ENCODE measurements around the gene ACAA1. TPM values are rescaled to one million over a fixed set of nuclear protein-coding genes. Genes with fewer than 3 reads are reported as not detected.

ACAA1 gene
- total RNA-seq, 1 experiment from 2014 or later, result 44.3 TPM

- TF ChIP-seq CTCF (conservative IDR thresholded peaks at IDR 0.05), result no peak
- Histone ChIP-seq H3K18ac (ENCODE audit: insufficient read length, low read depth, low read length) (no peak overlapping the region), H4K20me1 (ENCODE audit: control insufficient read depth, insufficient read depth, insufficient read length) (no peaks in the 10 kb centered on the region), H3K79me1 (ENCODE audit: insufficient read depth, low read depth, low read length, poor library complexity, severe bottlenecking) (no peaks in the 10 kb centered on the region), H2BK12ac (ENCODE audit: insufficient read length, low read depth, low read length) (no peak overlapping the region), H3K14ac (ENCODE audit: insufficient read depth, low read length) (no peak overlapping the region), H3T11ph (ENCODE audit: low read length) (no peak overlapping the region), H3K9me3 (ENCODE audit: control insufficient read depth, low read depth, low read length) (no peaks in the 10 kb centered on the region), H2BK15ac (ENCODE audit: low read depth, low read length) (no peak overlapping the region), H3K23me2 (ENCODE audit: insufficient read length, low read depth, low read length, poor library complexity, severe bottlenecking) (no peaks in the 10 kb centered on the region), H2BK5ac (ENCODE audit: insufficient read length, low read length) (no peak overlapping the region), H3K23ac (ENCODE audit: insufficient read length, low read depth, low read length) (no peak overlapping the region), H3K27me3 (ENCODE audit: insufficient read depth, low read length) (no peaks in the 10 kb centered on the region), H3K79me2 (ENCODE audit: insufficient read depth, low read length) (no peaks in the 10 kb centered on the region), H2BK120ac (ENCODE audit: low read depth, low read length, poor library complexity, severe bottlenecking) (no peak overlapping the region), H2AK5ac (ENCODE audit: insufficient read length, low read length) (no peak overlapping the region), H3K27ac (ENCODE audit: insufficient read length, low read depth, low read length) (no peak overlapping the region), H4K5ac (ENCODE audit: insufficient read length, low read depth, low read length) (no peak overlapping the region), H2AFZ (ENCODE audit: low read length) (no peak overlapping the region), H4K8ac (replicated peaks; ENCODE audit: insufficient read length, low read depth, low read length) (no peak overlapping the region), H4K91ac (ENCODE audit: insufficient read length, low read depth, low read length) (no peak overlapping the region), H2BK20ac (ENCODE audit: low read depth, low read length, poor library complexity, severe bottlenecking) (no peak overlapping the region), H3K4me1 (ENCODE audit: insufficient read depth, low read length) (no peaks in the 10 kb centered on the region), H3K9ac (ENCODE audit: extremely low read depth, insufficient read length, low read length) (no peak overlapping the region), H3K4me2 (ENCODE audit: insufficient read depth, insufficient read length, low read length) (no peak overlapping the region), H3K56ac (ENCODE audit: insufficient read length, low read depth, low read length) (no peak overlapping the region), H3K4ac (ENCODE audit: low read depth, low read length) (no peak overlapping the region)
- Mint-ChIP-seq H3K4me1 (peaks cover 0 to 4% of the 10 kb centered on the region in 2 experiments; a peak in 2 of 4 replicates), H3K9me3 (peaks cover 8 to 11% of the 10 kb centered on the region in 2 experiments; a peak in 4 of 5 replicates), H3K36me3 (ENCODE audit: insufficient read depth in 1 of 3, low read depth in 3 of 3) (peaks cover 0 to 6% (median 2%) of the 10 kb centered on the region in 3 experiments; a peak in 2 of 7 replicates), H3K27me3 (ENCODE audit: low read depth) (peaks cover 2% of the 10 kb centered on the region; the same call in 1 of the 2 replicates), H3K27ac (no peak overlapping the region), H3K4me3 (no peak overlapping the region)
- WGBS (ENCODE audit: extremely low coverage, insufficient read length, low lambda C conversion rate), result no CpG with 5 or more reads among the region's 3 CpGs
- DNase-seq, result no peak
Measured at GRCh38 chr3:38149708-38150107, 12.8 kb upstream of the ACAA1 start.
